CD4-positive, alpha-beta T cell (primary cell): ENCODE results near the gene DEFB110. TPM values are rescaled to one million over a fixed set of nuclear protein-coding genes. Genes with fewer than 3 reads are reported as not detected.

Experiments used
- ATAC-seq: fragments of 200-7000 bp; cut with Tn5 transposase; one replicate; pipeline ENCODE4 v1.10.0; 2022; ENCODE audit warnings: mild to moderate bottlenecking; ENCODE audit not compliant: poor library complexity
- CTCF ChIA-PET: fragments of 350-600 bp; sonication (Branson Sonifier 250); formaldehyde crosslinking; loops from one replicate; lab custom pipeline; 2021; ENCODE audit warnings: antibody characterized with exemption, inconsistent platforms; lab: Charles Lee
- POLR2A ChIA-PET: fragments of 350-600 bp; sonication (Branson Sonifier 250); formaldehyde crosslinking; loops from one replicate; lab custom pipeline; 2021; ENCODE audit warnings: antibody characterized with exemption, inconsistent platforms; lab: Charles Lee
- DNase-seq, 14 experiments: peaks; one replicate each; pipeline ENCODE4 v3.0.0-alpha.2; 2013 to 2020; ENCODE audit warnings: mixed read lengths in 2 of 14
- H3K27ac ChIP-seq, 2 donors: one replicate each; pipeline versions ENCODE4 v1.5.1 to v1.7.0; 2013; ENCODE audit warnings: low read length in 2 of 2, low read depth in 1 of 2, mild to moderate bottlenecking in 1 of 2
- H3K27me3 ChIP-seq, 2 experiments: 1 replicate in 1 of 2; 2 replicates in 1 of 2; pipeline versions ENCODE4 v1.6.1 to v1.7.0; 2013; ENCODE audit warnings: low read length in 2 of 2, control low read depth in 1 of 2, mild to moderate bottlenecking in 1 of 2, moderate library complexity in 1 of 2; ENCODE audit not compliant: insufficient read depth in 2 of 2, control insufficient read depth in 1 of 2
- H3K36me3 ChIP-seq: one replicate; pipeline ENCODE4 v1.6.1; 2013; ENCODE audit warnings: low read length, control low read depth; ENCODE audit not compliant: insufficient read depth
- H3K4me1 ChIP-seq: one replicate; pipeline ENCODE4 v1.6.1; 2013; ENCODE audit warnings: low read length, control low read depth; ENCODE audit not compliant: insufficient read depth
- H3K4me3 ChIP-seq: one replicate; pipeline ENCODE4 v1.5.1; 2013; ENCODE audit warnings: mild to moderate bottlenecking, low read length, moderate library complexity
- H3K9me3 ChIP-seq, 2 experiments: 1 replicate in 1 of 2; 2 replicates in 1 of 2; pipeline versions ENCODE4 v1.6.1 to v1.7.0; 2013; ENCODE audit warnings: low read length in 2 of 2, mild to moderate bottlenecking in 2 of 2, control low read depth in 1 of 2, moderate library complexity in 1 of 2; ENCODE audit not compliant: control insufficient read depth in 1 of 2, insufficient read depth in 1 of 2
- H3K27ac Mint-ChIP-seq: one replicate; pipeline ENCODE4 v1.8.0; 2020; ENCODE audit warnings: mixed read lengths
- H3K27me3 Mint-ChIP-seq: one replicate; pipeline ENCODE4 v1.8.0; 2021; ENCODE audit warnings: mixed read lengths
- H3K36me3 Mint-ChIP-seq: one replicate; pipeline ENCODE4 v1.8.0; 2021; ENCODE audit warnings: low read depth, mixed read lengths
- H3K4me1 Mint-ChIP-seq: one replicate; pipeline ENCODE4 v1.8.0; 2021; ENCODE audit warnings: low read depth, mixed read lengths
- H3K4me3 Mint-ChIP-seq: one replicate; pipeline ENCODE4 v1.8.0; 2020; ENCODE audit warnings: mild to moderate bottlenecking, mixed read lengths
- H3K9me3 Mint-ChIP-seq: one replicate; pipeline ENCODE4 v1.8.0; 2020; ENCODE audit warnings: mixed read lengths
- CTCF ChIP-seq: fragments of 200-600 bp; IDR thresholded peaks from one replicate; pipeline ENCODE4 v1.8.0; 2022; ENCODE audit warnings: antibody characterized with exemption, mild to moderate bottlenecking
- intact Hi-C, 2 experiments: fragments of 100-400 bp; cut with DNase I in 1 of 2; cut with micrococcal nuclease in 1 of 2; formaldehyde crosslinking; loops; one replicate each; pipeline versions ENCODE4 v1.15.1 to v1.9.0; 2023 to 2025; cut with DNase I, micrococcal nuclease
- total RNA-seq, 174 experiments: library from RNA in 2 of 174; stranded (reverse) in 2 of 174; gene quantifications; one replicate each; pipeline ENCODE4 v1.2.3 and lab custom pipeline; 2021 to 2026

DEFB110 gene
- total RNA-seq, 2 experiments from 2014 or later: not detected

GRCh38 chr6:49978332-49979226, 43.2 kb downstream of the DEFB110 start:
- H3K27me3 Mint-ChIP-seq: no peaks in the 10 kb centered on the region
- Histone ChIP-seq H3K27me3 (no peaks in the 10 kb centered on the region), H3K36me3 (no peaks in the 10 kb centered on the region), H3K4me1 (no peaks in the 10 kb centered on the region), H3K9me3 (no peaks in the 10 kb centered on the region), H3K27ac (no peak overlapping the region), H3K4me3 (no peak overlapping the region)
- H3K9me3 Mint-ChIP-seq: peaks cover 2% of the 10 kb centered on the region
- H3K4me1 Mint-ChIP-seq: peaks cover 13% of the 10 kb centered on the region
- no peak for TF ChIP-seq CTCF
- ATAC-seq: no peak
- no peaks in the 10 kb centered on the region for H3K36me3 Mint-ChIP-seq
- intact Hi-C loops: no loop called here
- ChIA-PET CTCF (no interaction called here), POLR2A (no interaction called here)
- H3K4me3 Mint-ChIP-seq: no peak overlapping the region
- DNase-seq: no peak
- H3K27ac Mint-ChIP-seq: no peak overlapping the region

- no peaks in the 10 kb centered on the region for H3K9me3 ChIP-seq
- H3K4me1 ChIP-seq: no peaks in the 10 kb centered on the region
- DNase-seq: no peak
- ChIA-PET POLR2A (no interaction called here), CTCF (no interaction called here)
- H3K27me3 ChIP-seq: no peaks in the 10 kb centered on the region
- TF ChIP-seq CTCF: no peak
- intact Hi-C loops: no loop called here
- H3K27ac ChIP-seq: no peak within 1 kb of the TSS
- no peaks in the 10 kb centered on the region for H3K9me3 Mint-ChIP-seq
- no peak within 1 kb of the TSS for H3K27ac Mint-ChIP-seq
- no peaks in the 10 kb centered on the region for H3K27me3 Mint-ChIP-seq
- no peak within 1 kb of the TSS for H3K4me3 ChIP-seq
- H3K36me3 Mint-ChIP-seq: no peaks in the 10 kb centered on the region
- no peaks in the 10 kb centered on the region for H3K36me3 ChIP-seq
- no peak within 1 kb of the TSS for H3K4me3 Mint-ChIP-seq
- no peak for ATAC-seq
- H3K4me1 Mint-ChIP-seq: no peaks in the 10 kb centered on the region
Observed at GRCh38 chr6:49969605-49970004, 52.2 kb downstream of the DEFB110 start, which contains the start of gene DEFB113. Gene DEFB113 (minus strand): TSS chr6:49969625. CDS start chr6:49969625, 0 bp downstream.

Other genes with a start within 250 kb of the DEFB110 start
- gene PGK2, start 234.7 kb downstream of the DEFB110 start, total RNA-seq: not detected
- gene CRISP1, start 155.5 kb downstream of the DEFB110 start, total RNA-seq: not detected
- not detected for gene DEFB114, start 57.8 kb downstream of the DEFB110 start, total RNA-seq
- not detected for gene DEFB113, start 52.4 kb downstream of the DEFB110 start, total RNA-seq
- not detected for gene DEFB112, start 27.9 kb upstream of the DEFB110 start, total RNA-seq